ENCODE measurements around the gene DNAH10.
"Not testable (repeated sequence)": the region's sequence is repeated elsewhere in the genome, so short reads cannot be mapped to it uniquely, and the experiment has no call there.

DNAH10 gene

DNA sequence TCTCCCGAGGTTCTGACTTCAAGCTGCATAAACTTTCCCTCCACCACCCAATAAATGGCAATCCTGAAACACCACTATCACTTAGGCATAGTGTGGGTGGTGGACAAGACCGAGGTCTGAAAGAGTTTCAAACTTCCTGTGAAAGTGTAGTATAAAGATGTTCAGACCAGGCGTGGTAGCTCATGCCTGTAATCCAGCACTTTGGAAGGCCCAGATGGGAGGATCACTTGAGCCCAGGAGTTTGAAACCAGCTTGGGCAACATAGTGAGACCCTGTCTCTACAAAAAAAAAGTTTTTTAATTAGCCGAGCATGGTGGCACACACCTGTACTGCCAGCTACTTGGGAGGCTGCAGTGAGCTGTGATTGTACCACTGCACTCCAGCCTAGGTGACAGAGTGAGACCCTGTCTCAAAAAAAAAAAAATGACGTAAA is 148.7 kb downstream of the DNAH10 start:
- peak; percentile 72 for DNase-seq

GRCh38 chr12:123911672-123912409 is 149.7 kb downstream of the DNAH10 start:
- not testable (repeated sequence) for DNase-seq

- DNase-seq, result no peak
Measured at GRCh38 chr12:123912415-123913380, 150.6 kb downstream of the DNAH10 start.

DNA sequence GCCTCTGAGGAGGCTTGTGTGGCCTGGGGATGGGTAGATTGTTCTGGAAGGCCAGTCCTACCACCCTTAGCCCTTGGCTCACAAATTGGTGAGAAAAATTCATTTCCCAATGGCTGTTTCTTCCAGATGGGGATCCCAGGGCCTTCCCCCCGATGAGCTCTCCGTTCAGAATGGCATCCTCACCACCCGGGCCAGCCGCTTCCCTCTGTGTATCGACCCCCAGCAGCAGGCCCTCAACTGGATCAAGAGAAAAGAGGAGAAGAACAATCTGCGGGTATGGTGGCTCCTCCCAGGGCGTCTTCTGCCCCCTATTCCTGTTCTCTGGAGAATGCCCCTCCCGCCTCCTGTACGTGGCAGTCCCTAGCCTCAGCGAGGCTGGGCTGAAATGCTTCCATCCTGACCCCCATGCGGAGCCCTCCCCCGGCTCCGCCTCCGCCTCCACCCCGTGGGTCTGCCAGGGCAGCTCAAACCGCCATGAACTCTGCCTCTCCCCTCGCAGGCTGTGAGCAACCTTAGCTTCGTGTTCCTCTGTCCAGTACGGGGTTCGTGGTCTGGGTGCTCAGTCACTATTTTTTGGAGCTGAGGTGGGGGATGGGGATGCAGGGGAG is 152.7 kb downstream of the DNAH10 start:
- DNase-seq, result no peak

GRCh38 chr12:123916729-123917128 is 154.6 kb downstream of the DNAH10 start:
- DNase-seq, result no peak

DNA sequence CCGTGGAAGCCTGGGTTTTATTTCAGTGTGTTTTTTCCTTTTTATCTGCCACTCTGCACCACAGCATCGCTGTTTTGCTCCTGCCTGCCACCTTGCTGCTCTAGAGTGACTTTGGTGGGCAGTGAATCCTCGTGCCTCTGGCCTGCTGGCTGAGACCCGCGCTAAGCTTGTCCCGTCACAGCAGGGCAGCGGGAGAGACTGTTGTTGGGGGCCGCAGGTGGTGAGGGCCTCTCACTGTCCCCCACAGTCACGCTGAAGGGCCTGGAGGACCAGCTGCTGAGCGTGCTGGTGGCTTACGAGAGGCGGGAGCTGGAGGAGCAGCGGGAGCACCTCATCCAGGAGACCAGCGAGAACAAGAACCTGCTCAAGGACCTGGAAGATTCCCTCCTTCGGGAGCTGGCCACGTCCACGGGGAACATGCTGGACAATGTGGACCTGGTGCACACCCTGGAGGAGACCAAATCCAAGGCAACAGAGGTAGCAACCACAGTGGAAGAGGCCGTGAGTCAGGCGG is 155.3 kb downstream of the DNAH10 start:
- DNase-seq, result no peak

GRCh38 chr12:123919980-123920360 is 157.9 kb downstream of the DNAH10 start:
- no peak for DNase-seq

DNA sequence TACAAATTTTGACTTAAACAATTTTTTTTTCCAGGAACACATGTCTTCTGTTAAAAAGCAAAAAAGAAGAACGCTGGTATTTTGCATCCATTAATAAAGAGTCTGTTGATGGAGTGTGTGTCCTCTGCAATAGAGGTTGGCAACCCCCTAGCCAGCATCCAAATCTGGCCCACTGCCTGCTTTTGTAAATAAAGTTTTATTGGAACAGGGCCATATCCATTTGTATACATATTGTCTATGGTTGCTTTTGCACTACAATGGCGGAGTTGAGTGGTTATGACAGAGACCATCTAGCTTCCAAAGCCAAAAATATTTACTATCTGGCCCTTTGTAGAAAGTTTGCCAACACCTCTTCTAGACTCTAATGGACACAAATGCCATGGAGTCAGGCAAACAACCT is 160.9 kb downstream of the DNAH10 start:
- DNase-seq, result no peak

DNA sequence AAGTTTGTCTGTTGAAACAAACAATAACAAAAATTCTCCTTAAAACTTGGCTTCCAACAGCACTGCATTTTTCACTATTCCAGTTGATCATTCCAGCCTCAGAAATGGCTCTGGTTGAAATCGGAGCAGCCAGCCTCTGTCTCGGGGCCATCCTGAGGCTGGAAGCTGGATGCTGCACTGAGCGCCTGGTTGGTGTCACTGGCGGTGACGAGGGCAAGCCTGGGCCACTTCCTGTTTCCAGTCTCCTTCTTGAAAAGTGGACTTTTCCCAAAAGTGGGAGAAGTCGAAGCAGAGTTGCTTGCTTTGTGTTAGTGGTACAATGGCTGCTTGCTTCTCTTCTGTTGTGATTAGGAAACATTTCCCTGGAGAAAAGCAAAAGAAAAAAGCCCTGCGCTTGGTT is 161.8 kb downstream of the DNAH10 start:
- DNase-seq, result no peak

DNA sequence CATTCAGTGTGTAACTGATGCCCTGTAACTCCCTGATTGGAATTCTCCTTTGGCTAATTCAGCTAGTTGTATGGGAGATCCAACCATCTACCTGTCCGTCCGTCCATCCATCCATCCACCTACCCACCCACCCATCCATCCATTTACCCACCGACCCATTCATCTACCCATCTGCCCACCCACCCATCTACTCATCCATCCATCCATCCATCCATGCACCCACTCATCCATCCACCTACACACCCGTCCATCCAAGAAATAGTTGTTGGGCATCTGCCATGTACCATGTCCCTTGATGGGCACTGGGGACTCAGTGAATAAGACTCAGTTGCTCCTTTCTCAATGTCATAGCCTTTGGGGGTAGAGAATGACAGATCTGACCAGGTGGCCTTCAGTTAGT is 162.4 kb downstream of the DNAH10 start:
- no peak for DNase-seq

DNA sequence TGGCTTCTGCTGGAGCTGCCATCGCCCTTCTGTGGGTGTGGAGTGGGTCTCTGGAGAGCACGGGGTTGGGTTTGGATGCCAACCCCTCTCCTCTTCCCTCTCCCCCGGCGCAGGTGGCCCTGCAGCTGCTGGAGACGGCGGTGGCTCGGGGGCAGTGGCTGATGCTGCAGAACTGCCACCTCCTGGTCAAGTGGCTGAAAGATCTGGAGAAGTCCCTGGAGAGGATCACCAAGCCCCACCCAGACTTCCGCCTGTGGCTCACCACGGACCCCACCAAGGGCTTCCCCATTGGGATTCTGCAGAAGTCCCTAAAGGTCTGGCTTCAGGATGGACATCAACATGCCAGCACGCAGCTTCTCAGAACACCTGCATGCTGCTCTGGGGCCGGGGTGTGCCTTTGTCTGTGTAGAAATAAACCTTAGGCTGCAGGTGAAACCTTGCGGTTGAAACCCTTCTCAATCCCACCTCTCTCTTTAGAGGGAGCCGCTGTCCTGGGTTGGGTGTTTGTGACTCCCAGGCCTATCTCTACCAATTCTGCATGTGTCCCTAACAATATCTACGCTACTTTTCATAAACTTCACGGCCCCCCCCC is 166.3 kb downstream of the DNAH10 start:
- DNase-seq, result no peak

GRCh38 chr12:123928897-123929296 is 166.8 kb downstream of the DNAH10 start:
- no peak for DNase-seq

DNA sequence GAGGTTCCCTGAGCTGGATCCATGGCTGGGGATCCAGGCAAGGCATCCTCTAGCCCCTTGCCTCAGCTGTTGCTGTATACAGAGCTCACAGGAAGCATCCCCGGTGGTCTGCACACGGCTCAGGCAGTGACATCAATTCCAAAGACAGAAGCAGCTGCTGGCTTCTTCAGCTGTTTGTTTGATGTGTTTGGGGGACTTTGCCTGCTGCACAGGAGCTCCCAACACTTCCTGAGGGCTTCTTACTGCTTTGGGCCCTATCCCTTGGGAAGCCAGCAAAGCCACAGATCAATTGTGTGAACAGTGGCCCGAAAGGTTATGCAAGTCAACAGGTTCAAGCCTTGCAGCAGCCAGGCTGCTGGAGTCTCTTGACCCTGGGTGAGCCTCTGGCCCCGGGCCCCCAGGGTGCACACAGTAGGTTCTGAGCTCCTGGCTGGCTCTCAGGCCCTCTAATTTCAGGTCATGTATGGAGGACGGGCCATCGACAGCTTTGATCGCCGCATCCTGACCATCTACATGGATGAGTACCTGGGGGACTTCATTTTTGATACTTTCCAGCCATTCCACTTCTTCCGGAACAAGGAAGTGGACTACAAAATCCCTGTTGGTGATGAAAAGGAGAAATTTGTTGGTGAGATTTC is 168.0 kb downstream of the DNAH10 start:
- DNase-seq, result peak; percentile 52

- peak; percentile 51 for DNase-seq
Measured at GRCh38 chr12:123931686-123932321, 169.7 kb downstream of the DNAH10 start.

- peak; percentile 49 for DNase-seq
Measured at GRCh38 chr12:123933214-123933613, 171.1 kb downstream of the DNAH10 start.

DNA sequence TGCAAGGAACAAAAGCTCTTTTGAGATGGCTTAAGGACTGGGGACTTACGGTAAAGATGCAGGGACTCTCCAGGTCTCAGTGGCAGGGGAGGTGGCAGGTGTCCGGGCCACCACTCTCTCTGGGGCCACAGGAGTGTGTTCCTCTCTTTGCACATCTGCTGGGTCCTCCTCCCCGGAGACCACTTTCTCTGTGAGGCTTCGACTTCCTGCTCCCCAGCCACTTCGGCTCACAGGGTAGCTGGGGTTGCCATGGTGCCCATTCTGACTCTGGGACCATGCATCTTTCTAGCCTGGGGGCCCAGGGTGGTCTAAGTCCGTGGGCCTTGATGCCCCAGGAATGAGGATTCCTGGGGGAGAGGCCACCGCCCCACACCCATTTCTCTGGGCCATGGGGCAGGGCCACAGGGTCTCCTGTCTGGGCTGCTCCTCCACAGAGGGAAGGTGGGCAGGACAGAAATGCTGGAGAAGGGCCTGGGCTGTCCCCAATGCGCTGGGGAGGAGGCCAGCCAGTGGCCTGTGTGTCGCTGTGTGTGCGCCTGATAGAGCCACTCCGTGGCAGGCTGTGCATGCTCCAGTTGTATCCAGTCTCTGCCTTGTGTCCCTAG is 172.0 kb downstream of the DNAH10 start:
- peak; percentile 48 for DNase-seq

DNA sequence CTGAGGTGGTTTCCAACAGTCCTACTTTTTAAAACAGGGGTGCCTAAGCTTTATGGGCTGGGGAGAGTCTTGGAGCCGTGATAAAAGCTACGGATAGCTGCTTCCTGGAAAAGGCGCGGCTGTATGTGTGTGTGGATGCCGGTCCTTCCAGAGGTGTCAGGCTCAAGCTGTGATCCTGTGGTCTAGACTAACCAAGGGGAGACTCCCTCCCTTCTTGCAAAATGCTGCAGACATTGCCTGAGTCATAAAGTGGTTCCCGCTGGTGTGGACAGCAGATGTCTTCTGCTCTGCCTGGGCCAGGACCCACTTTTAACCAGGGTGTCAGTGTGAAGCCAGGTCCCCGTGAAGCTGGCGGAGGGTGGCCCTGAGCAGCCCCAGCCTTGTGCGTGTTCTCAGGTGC is 172.7 kb downstream of the DNAH10 start:
- no peak for DNase-seq

- DNase-seq, result no peak
Measured at GRCh38 chr12:123935956-123936355, 173.9 kb downstream of the DNAH10 start.

DNA sequence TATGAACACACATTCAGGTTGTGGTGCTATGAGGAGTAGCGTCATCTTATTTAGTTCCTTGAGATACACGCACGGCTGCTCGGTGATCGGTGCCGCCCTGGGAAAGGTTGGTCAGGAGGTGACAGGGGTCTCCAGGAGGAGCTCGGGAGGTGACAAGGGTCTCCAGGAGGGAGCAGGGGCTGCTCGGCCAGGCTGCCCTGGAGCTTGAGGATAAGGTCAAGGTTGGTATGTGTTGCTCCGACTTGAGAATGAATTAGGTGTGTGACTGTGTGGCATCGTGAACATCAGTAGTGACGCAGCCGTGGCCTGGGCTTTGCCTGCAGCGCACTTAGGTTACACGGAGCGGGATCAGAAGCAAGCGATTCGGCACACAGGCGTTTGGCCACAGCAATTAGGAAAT is 174.4 kb downstream of the DNAH10 start:
- no peak for DNase-seq

DNA sequence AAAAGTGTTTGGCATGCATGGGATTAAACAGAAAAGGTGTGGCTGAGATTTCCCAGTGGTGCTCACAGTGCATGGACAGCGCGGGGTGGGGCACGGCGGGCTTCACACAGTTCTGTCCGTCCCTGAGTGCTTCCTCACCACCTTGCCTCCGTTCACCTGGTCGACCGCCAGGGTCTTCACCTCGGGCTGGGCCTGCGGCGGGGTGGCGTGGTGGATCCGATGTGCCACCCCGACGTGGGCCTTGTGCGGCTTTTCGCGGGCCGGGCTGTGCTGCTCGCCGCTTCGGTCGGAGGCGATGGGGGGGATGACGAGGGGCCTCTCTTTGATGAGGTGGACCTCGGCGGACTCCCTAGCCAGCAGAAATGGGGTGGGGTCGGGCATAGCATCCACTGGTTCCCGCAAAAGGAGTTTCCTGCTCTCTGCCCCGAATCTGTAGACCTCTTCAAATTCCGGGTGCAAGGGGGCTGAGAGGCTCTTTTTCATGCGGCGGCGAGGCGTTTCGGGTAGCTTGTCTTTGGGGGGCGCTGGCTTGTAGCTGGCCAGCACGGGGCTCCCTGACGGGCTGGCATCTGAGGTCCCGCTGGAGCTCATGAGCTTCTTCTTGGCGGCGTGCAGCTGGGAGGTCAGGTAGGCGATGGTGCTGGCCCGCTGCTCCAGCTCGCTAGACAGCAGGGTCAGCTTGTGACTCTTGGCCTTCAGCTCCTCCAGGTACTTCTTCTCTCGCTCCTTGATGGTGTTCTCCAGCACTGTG is 175.0 kb downstream of the DNAH10 start:
- no peak for DNase-seq
